GM21528 (cell line): ENCODE measurements around the gene MYEF2.

Experiments
- ATAC-seq: cut with Tn5 transposase; IDR thresholded peaks from one replicate; pipeline ENCODE4 v1.9.1; 2021; ENCODE audit warnings: mild to moderate bottlenecking, moderate library complexity; ENCODE audit not compliant: unreplicated experiment, low FRiP score

Gene MYEF2

DNA sequence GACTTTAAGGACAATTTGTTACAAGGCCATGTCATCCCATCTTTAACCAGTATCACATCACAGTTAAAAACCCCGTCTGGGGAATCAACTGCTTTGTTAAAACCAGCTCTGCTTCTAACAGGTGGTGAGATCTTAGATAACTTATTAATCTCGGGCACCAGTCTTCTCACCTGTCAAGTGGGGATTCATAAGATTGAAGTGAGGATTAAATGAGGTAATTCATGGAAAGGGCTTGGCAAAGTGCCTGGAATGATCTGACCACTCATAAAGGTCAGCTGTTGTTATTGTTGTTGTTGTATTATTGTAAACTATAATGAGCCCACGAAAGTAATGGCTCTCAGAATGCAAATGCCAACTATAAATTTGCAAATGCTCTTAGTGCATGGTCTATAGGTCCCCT lies 87.4 kb downstream of the MYEF2 start:
- no peak for ATAC-seq

DNA sequence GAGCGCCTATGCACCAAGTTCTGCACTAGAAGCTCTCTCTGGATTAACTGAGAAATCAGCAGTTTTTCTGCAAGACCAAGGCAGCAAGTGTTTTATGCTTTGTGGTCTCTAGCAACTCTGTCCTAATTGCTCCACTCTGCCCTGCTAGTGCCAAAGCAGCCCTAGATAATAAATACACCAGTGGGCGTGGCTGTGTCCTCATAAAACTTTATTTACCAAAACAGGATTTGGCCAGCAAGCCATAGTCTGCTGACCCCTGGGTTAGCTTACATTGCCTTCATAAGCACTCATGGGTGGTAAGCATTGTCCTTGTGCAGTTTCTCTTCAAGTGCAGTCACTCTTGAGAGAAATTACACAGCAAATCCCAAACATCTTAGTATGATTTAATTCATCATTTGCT lies 88.0 kb downstream of the MYEF2 start:
- no peak for ATAC-seq

DNA sequence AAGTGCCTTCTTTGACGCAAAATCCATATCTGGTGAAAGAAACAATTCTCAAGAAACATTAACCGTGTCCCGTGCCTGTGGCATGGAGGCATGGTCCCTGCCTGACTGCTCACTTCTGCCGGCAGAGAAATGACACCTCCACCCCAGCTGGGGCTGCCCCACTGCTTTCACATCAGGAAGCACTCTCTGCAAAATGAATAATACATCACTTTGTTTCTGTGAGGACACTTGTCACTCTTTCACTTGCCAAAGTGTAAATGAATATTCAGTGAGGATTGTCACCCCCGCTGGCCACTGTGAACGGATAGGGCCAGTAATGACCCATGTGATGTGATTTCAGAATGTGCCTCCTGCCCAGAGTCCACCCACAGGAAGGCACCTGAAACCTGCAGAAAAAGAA lies 88.4 kb downstream of the MYEF2 start:
- no peak for ATAC-seq

DNA sequence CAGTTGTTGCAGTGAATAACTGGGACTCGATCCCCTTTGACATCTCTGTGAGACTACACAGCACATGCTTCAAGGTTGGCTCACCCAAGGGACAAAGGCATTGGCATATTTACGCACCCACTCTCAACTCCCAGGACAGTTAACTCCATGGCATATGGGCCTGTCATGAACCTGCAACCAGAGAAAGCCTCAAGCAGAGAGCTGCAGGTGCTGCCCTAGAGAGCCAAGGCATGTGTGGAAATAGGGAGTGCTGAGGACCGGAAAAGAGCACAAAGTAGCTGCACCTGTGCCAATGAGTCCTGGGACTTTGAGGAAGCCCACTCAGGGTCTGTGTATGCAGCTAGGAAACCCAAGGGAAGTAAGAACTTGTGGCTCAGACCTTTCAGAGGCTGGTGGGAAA lies 90.3 kb downstream of the MYEF2 start:
- ATAC-seq: no peak

DNA sequence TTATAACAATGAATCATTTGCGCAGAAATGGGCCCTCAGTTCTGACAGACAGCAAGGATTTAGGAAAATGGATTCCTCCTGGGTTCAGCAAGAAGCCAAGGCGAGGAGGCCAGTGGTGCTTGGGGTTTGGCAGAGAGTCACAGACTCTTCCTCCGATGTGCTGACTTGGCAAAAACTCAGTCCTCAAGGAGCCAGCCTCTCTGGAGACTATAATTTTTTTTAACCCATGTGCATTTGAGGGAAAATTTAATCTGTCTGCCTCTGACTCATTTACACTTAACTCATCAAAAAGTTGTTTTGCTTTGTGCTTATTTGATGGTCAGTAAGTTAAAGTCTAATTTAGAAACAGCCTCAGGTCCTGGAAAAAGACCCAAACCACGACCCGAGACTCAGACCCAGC lies 91.5 kb downstream of the MYEF2 start:
- ATAC-seq: no peak

DNA sequence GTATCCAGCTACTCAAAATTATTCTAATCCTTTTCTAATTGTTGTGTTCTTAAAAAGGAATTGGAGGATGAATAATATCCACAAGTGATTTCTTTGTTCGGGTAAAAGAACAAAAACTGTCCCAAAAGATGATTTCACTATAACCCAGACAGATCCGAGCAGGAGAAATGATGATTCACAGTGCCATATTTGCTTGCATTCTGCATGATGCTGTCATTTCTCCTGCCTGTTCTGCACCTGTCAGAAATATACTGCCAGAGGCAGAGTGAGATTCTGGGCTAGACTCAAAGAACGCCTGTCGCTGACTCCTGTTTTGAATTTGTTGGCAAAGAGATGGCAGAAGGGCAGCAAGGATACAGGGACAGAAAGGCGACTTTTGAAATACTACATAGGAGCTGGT lies 92.0 kb downstream of the MYEF2 start:
- no peak for ATAC-seq

DNA sequence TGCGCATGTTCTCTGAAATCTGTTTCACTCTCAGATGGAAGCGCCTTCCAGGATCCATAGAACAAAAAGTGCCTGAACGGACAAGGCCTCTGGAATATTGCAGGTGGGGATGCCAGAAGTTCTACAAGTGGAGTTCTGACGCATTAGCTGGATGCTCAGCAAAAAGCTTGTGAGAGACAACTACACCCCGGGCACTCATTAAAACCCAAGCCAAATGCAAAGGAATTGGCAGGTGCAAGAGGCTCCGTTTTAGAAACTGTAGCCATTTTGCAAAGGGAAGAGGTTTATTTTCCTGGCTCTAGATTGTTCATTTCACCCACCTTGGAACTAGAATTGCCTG lies 92.5 kb downstream of the MYEF2 start:
- ATAC-seq: no peak

DNA sequence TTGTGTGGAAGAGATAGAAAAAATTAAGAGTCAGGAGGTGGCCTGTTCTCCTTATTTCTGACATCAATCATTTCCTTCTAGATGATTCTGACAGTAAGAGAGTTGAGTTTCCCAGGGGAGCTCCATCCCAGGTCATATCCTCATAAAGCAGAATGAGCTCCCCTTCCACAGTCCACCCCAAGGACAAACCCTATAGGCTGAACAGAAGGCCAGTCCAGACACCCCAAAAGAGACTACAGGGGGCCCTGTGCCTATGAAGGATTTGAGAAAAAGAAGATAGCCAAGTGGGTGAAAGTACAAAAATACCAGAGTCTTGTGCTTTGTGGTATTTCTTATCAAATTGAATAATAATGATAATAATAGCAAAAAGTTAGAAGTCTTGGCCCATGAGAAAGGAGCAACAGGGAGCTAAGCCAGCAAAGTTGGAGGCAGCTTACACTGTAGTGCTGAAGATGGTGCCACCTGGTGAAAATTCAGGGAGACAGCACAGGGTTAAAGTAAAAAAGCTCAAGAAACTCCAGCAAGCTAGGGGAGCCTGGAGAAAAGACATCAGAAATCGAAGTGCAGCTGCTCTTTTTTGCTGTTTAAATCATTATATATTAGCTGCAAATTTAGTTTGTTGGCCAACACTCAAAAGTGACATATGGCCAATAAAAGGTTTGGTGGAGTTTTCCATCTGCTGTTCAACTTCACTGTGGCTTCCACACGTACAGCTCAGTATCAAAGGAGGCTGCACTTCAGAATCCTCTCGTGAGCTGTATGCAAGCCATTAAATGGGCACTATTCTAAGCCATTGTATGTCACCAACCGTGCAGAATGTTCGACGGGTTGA lies 93.1 kb downstream of the MYEF2 start:
- ATAC-seq: peak; percentile 67
